Smooth muscle cell (in vitro differentiated cells): Measurements from ENCODE around the gene CDR2L. TPM values are rescaled to one million over a fixed set of nuclear protein-coding genes. Genes with fewer than 3 reads are reported as not detected.

Experiments used
- DNase-seq: peaks from one replicate; lab custom pipeline; 2025; ENCODE audit not compliant: unreplicated experiment; lab: John Stamatoyannopoulos, UW
- H2AFZ ChIP-seq: fragments of 200-600 bp; sonication (generic); 2 replicates; pipeline ENCODE4 v1.6.0; 2016; ENCODE audit warnings: antibody characterized with exemption, low read depth, mild to moderate bottlenecking
- H3F3A ChIP-seq: fragments of 200-600 bp; sonication (generic); 2 replicates; pipeline ENCODE4 v1.6.0; 2017; ENCODE audit warnings: antibody characterized with exemption, low read depth
- H3K27ac ChIP-seq: fragments of 200-600 bp; sonication (generic); 2 replicates; pipeline ENCODE4 v1.5.1; 2016; ENCODE audit warnings: low read depth, mild to moderate bottlenecking
- H3K27me3 ChIP-seq: fragments of 200-600 bp; sonication (generic); 2 replicates; pipeline ENCODE4 v1.6.1; 2016; ENCODE audit warnings: low read depth, mild to moderate bottlenecking
- H3K36me3 ChIP-seq: fragments of 200-600 bp; sonication (generic); 2 replicates; pipeline ENCODE4 v1.5.1; 2016; ENCODE audit warnings: low read depth
- H3K4me1 ChIP-seq: fragments of 200-600 bp; sonication (generic); 2 replicates; pipeline ENCODE4 v1.5.1; 2016; ENCODE audit warnings: low read depth
- H3K4me2 ChIP-seq: fragments of 200-600 bp; sonication (generic); 2 replicates; pipeline ENCODE4 v1.6.0; 2016; ENCODE audit warnings: mild to moderate bottlenecking
- H3K4me3 ChIP-seq: fragments of 200-600 bp; sonication (generic); 2 replicates; pipeline ENCODE4 v1.5.1; 2016; ENCODE audit warnings: mild to moderate bottlenecking
- H3K79me2 ChIP-seq: fragments of 200-600 bp; sonication (generic); 2 replicates; pipeline ENCODE4 v1.6.0; 2016; ENCODE audit warnings: low read depth, mild to moderate bottlenecking
- H3K9ac ChIP-seq: fragments of 200-600 bp; sonication (generic); 2 replicates; pipeline ENCODE4 v1.6.0; 2016; ENCODE audit warnings: low read depth
- H3K9me3 ChIP-seq: fragments of 200-600 bp; sonication (generic); replicated peaks from 2 replicates; pipeline ENCODE4 v1.5.1; 2016; ENCODE audit warnings: low read depth
- H4K20me1 ChIP-seq: fragments of 200-600 bp; sonication (generic); 2 replicates; pipeline ENCODE4 v1.6.0; 2016; ENCODE audit warnings: low read depth
- CTCF ChIP-seq: fragments of 200-600 bp; sonication (generic); IDR thresholded peaks from 2 replicates; pipeline ENCODE4 v1.5.1; 2017; ENCODE audit warnings: borderline replicate concordance, mild to moderate bottlenecking, antibody characterized with exemption; ENCODE audit not compliant: insufficient read depth, poor library complexity, severe bottlenecking
- WGBS: methylation state at CpG from one replicate; pipeline ENCODE4 v1.1.7; 2016; ENCODE audit warnings: low lambda C conversion rate; 5-methylcytosine and 5-hydroxymethylcytosine counted together
- polyA plus RNA-seq: library from polyadenylated mRNA; unstranded; fragments of >200 nt; fragmentation: Nextera tagmentation; extraction: Ambion mirVana; gene quantifications from 2 replicates; pipeline ENCODE4 v1.2.1, GENCODE V29; 2016
- total RNA-seq: library from RNA; depleted of rRNA; stranded (reverse); fragments of >200 nt; gene quantifications from 2 replicates; pipeline ENCODE4 v1.2.3, GENCODE V29; 2014

The CDR2L gene
- total and polyA plus RNA-seq, 2 experiments from 2014 or later = 37.8 to 40.7 TPM

GRCh38 chr17:74960570-74961342, 26.7 kb upstream of the CDR2L start:
- Histone ChIP-seq H4K20me1 (no peaks in the 10 kb centered on the region), H3K79me2 (no peaks in the 10 kb centered on the region), H3K4me1 (no peaks in the 10 kb centered on the region), H2AFZ (no peak overlapping the region), H3K4me2 (peak overlapping the region; percentile 39), H3K9ac (no peak overlapping the region), H3K4me3 (no peak overlapping the region), H3K9me3 (no peaks in the 10 kb centered on the region), H3F3A (no peaks in the 10 kb centered on the region), H3K27me3 (no peaks in the 10 kb centered on the region), H3K36me3 (no peaks in the 10 kb centered on the region), H3K27ac (no peak overlapping the region)
- 33% methylated on average over 19 of the region's 19 CpGs for WGBS
- peak; percentile 42 for TF ChIP-seq CTCF
- no peak for DNase-seq

- no peak overlapping the region for H2AFZ ChIP-seq
- no peak overlapping the region for H3K9ac ChIP-seq
- WGBS = 55% methylated on average over 23 of the region's 23 CpGs
- peak; percentile 69 for TF ChIP-seq CTCF
- H4K20me1 ChIP-seq = no peaks in the 10 kb centered on the region
- no peaks in the 10 kb centered on the region for H3K4me1 ChIP-seq
- H3K27me3 ChIP-seq = no peaks in the 10 kb centered on the region
- peak; percentile 59 for DNase-seq
- H3K9me3 ChIP-seq = no peaks in the 10 kb centered on the region
- H3K79me2 ChIP-seq = no peaks in the 10 kb centered on the region
- H3K4me2 ChIP-seq = no peak overlapping the region
- no peaks in the 10 kb centered on the region for H3F3A ChIP-seq
- no peak overlapping the region for H3K27ac ChIP-seq
- H3K36me3 ChIP-seq = no peaks in the 10 kb centered on the region
- no peak overlapping the region for H3K4me3 ChIP-seq
These were observed 25.6 kb upstream of the CDR2L start for GRCh38 chr17:74961657-74962350.

- 91% methylated on average over 15 of the region's 18 CpGs for WGBS
- Histone ChIP-seq H3K4me2 (no peak overlapping the region), H2AFZ (no peak overlapping the region), H3F3A (no peaks in the 10 kb centered on the region), H3K9me3 (no peaks in the 10 kb centered on the region), H3K4me3 (no peak overlapping the region), H3K27me3 (no peaks in the 10 kb centered on the region), H3K79me2 (no peaks in the 10 kb centered on the region), H3K36me3 (no peaks in the 10 kb centered on the region), H4K20me1 (no peaks in the 10 kb centered on the region), H3K9ac (no peak overlapping the region), H3K27ac (no peak overlapping the region), H3K4me1 (no peaks in the 10 kb centered on the region)
- DNase-seq = no peak
- TF ChIP-seq CTCF = no peak
These were observed 24.6 kb upstream of the CDR2L start for GRCh38 chr17:74962622-74963394.
